HG03342 (cell line): ENCODE results near the gene RASSF1.
"Not testable (repeated sequence)": the region's sequence is repeated elsewhere in the genome, so short reads cannot be mapped to it uniquely, and the experiment has no call there.

ENCODE experiments used
- ATAC-seq: cut with Tn5 transposase; IDR thresholded peaks from one replicate; pipeline ENCODE4 v1.9.1; 2021; ENCODE audit warnings: mild to moderate bottlenecking, moderate library complexity; ENCODE audit not compliant: unreplicated experiment

The RASSF1 gene

DNA sequence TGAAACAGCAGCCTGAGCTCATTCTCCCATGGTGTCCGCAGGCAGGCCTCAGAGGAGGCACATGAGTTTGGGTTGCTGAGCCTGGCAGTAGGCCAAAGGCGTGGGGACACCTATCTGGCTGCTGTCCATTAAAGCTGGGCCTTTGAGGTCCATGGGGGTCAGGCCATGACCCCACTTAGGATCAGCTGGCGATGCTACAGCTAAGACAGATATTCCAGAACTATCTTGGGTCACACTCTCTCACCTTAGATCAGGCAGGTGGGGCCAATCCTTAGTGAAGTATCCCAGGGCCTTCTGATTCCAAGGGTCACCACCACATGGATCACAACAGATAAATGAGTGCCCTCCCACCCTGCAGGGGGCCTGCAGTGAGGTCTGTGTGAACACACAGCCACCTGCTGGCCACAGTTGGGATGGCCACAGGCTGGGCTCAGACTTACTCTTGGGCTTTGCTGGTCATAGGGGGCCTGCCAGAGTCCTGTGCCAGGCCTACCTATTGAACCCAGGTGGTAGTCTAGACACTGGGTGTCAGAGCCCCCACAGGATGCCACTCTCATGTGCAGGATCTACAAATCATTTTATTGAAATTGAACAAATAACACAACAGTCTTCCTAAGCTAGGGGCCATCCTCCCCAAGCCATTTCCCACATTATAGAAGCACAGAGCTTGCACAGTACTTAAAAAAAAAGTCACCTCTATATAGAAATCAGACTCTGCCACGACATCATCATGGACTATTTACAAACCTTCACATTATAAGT lies 16.1 kb downstream of the RASSF1 start:
- ATAC-seq, result no peak

GRCh38 chr3:50323614-50324199 lies 16.9 kb downstream of the RASSF1 start:
- no peak for ATAC-seq

DNA sequence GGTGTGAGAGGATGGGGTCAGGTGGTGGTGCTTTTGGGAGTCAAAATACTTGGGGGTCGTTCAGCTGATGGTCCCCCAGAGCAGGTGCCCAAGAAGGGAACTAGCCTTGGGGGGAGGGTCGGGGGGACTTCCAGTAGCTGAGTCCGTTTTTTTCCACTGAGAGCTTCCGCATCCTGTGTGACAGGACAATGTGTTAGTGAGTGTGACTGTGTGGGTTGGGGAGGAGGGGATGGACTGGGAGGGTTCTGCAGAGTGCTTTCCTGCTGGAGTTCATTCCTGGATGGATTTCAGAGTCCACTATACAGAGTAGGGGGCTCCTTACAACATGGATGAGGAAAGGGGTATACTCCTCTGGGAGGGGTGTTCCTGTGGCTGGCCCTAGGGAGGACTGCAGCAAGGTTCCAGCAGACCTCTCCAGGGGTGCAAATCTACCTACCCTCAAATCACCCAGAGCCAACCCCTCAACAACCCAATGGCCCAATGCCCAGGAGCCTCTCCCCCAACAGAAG lies 17.5 kb downstream of the RASSF1 start:
- ATAC-seq, result no peak

GRCh38 chr3:50322386-50323091 lies 18.1 kb downstream of the RASSF1 start, which contains the start of gene HYAL2:
HYAL2 (minus strand) TSS chr3:50322745; CDS start chr3:50320489, 2,256 bp downstream.
- ATAC-seq, result no peak

- no peak for ATAC-seq
Measured at GRCh38 chr3:50322115-50322385, 18.6 kb downstream of the RASSF1 start.

DNA sequence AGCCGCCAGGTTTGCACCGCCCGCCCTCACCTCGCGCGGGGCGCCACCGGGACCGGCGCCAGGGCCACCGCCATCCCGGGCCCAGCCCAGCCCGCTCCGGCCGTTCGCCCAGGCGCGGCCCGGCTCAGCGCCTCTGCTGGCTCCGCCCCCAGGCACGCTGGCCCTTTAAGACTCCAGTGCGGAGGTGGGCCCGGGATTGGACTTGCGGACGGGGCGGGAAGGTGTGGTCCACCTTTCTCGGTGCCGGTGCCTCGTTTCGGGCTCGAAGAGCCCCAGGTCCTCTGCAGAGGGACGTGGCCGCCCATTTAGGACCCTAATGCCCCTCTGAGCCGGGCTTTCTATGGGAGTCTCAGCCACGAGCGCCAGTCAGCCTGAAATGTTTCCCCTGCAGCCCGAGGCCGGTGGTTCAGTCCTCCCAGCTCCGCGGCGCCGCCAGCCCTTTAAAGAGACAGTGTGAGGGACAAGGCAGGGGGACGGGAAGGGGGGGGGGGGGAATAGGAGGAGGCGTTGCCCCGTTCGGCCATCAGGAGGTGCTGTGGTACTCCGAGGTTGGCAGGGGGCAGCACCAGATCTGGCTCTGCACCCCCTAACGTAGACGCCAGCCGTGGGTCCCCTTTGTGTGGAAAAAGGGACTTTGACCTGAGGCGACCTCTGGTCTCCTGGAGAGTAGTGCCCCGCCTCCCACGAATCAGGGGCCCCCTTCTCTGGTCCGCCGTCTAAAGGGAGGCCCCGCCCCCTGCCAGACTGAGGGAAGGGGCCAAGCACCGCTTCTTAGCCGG lies 19.1 kb downstream of the RASSF1 start:
- ATAC-seq, result peak; percentile 64

DNA sequence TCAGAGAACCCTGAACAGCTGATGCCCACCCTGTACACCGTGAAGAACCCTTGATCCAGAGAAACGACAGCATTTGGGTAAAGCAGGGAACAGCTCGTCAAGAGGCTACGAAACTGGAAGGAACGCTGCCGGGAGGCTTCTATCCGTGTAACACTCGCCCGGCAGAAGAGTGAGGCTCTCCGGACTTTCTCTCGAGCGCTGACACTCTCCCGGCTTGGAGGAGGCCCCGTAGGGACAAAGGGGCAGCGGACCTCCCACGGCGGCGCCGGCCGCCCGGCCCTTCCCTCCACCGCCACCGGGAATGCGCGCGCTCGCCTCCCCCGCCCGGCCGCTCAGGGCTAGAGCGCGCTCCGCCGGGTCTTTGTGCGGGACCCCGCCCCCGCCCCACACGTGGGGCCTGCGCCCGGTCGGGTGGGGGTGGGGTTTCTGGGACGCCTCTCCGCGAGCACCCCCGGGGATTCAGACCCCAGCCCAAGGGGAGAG lies 19.7 kb downstream of the RASSF1 start:
- peak; percentile 36 for ATAC-seq

GRCh38 chr3:50319894-50320625 lies 20.6 kb downstream of the RASSF1 start:
- no peak for ATAC-seq

DNA sequence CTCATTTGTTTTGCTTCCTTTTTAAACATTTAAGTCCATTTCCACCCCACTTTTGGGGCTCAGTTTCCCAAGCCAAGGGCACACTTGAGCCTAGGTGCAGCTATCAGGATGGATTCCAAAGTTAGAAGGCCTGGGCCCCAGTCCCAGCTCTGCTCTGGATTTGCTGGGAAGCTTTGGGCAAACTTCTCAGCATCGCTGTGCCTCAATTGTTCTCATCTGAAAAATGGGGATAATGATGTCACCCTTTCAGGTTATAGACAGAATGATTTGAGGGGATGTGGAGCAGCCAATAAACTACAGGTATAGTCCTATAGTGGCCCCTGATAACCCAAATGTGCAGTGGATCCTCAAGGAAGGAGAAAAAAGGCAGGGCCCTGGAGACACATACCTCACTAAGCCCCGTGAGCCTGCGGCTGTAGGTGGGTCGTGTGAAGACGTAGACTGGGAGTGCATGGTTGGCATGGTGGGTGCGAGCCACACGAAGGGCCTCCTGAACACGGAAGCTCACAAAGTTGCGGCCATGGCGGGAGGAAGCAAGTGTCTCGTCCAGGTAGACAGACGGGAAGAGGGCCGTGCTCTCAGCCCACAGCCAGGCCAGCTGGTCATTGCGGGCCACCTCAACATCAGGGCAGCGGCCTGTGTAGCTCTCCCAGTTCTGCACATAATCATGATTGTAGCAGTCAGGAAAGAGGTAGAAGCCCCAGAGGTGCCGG lies 21.3 kb downstream of the RASSF1 start:
- ATAC-seq, result no peak

DNA sequence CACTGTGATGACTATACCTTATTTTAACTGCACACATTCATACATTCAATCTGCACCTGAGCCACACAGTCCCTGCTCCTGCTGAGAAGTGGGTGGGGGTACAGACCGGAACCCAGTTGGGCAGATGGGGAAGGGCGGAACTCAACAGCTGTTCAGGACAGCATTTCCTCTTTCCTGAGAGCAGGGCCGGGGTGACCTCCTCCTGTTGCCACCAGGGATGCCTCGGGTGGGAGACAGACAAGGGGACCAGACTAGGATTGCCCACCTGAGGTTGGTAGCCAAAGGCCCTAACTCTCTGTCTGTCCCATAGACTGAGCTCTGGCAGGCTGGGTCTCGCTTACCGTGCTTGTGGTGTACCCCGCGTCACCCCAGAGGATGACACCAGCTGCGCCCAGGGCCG lies 22.0 kb downstream of the RASSF1 start:
- no peak for ATAC-seq

- no peak for ATAC-seq
Measured at GRCh38 chr3:50318163-50318562, 22.5 kb downstream of the RASSF1 start.

DNA sequence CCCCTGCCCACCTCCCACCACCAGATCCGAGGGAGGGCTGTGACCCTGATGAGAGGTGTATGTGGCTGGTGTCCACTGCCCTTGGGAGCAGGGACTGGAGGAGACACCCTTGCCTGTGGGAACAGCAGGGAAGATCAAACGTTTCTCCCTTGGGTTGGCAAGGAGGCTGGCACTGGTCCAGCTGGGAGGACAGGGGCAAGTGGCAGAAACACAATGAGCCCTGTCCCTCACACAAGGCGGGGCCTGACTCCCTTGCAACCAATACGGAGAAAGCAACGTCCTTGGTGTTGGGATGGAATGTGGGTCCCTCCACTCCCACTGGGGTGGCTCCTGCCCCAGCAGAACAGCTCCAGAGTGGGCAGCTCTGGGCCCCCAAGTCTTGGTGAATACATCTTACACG lies 23.3 kb downstream of the RASSF1 start:
- no peak for ATAC-seq

- no peak for ATAC-seq
Measured at GRCh38 chr3:50316657-50317242, 23.9 kb downstream of the RASSF1 start.

DNA sequence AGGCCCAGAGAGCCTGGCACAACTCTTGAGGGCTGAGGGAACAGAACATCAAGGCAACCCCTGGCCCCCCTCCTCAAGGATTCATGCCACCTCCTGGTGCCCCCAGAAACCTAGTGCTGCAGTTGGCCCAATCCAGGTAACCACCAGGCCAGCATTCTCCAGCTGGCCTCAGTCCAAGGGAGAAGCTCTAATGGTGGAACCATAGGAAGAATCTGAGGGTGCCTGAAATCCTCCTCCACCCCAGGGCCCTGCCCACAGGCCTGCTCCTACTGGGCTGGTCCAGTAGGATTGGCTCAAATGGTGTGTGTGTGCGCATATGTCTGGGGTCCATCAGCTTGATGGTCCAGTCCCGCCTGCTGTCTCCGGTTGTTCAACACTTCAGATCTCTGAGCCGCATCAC lies 25.8 kb downstream of the RASSF1 start:
- no peak for ATAC-seq

GRCh38 chr3:50314342-50314741 lies 26.3 kb downstream of the RASSF1 start:
- no peak for ATAC-seq

DNA sequence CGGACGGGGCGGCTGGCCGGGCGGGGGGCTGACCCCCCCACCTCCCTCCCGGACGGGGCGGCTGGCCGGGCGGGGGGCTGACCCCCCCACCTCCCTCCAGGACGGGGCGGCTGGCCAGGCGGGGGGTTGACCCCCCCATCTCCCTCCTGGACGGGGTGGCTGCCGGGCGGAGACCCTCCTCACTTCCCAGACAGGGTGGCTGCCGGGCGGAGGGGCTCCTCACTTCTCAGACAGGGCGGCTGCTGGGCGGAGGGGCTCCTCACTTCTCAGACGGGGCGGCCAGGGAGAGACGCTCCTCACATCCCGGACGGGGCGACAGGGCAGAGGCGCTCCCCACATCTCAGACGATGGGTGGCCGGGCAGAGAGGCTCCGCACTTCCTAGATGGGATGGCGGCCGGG lies 28.6 kb downstream of the RASSF1 start:
- not testable (repeated sequence) for ATAC-seq

DNA sequence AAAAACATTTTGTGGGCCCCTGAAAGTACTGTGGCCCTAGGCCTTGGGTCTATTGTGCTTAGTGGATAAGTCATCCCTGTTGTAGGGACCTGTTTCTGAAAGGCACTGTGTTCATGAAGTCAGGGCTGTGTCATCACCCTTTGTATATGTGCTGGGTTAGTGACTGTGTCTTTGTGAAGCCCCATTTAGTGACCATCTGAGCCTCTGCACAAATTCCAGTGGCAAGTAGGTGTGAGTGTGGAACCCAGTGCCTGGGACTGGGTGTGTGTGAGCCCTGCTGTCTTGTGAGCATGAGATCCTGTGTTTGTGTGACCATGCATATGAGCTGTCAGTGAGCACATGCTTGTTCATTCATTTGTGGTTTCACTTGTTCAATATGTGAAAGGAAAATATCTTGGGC lies 36.0 kb downstream of the RASSF1 start:
- ATAC-seq, result no peak

DNA sequence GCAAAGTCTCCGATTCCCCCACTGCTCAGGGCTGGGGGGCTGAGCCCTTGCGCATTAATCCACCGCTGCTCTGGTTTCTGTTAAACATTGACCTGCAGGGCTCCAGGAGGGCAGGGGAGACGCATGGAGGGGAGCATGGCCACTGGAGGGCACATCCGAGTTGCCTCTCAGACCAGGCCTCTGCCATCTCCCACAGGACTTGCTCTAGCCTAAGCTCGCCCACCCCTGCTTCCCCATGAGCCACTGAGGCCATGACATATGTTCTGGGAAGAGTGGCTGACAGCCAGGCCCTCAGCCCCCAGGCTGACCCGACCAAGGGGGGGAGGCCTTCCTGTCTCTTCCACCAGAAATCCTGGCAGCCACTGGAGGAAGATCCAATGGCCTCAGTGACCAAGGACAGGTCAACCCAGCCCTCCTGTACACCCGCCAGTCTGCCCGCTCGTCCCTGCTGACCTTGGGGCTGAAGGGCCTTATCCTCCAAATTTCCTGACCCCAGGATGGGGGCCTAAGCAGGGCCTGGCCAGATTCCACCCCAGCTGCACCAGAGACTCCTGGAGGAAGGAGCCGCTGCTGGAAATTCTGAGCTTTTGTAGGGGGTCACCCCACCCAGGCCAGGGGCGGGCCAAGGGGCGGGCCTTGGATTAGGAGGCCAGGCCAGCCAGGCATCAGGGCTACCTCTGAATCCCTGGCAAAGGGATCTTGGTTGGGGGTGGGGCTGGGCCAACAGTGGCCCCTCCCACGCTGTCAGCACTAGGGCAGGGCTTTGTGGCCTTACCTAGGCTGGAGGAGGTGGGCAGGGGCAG lies 37.4 kb downstream of the RASSF1 start, which contains the start of gene HYAL1:
Gene HYAL1, minus strand, starts transcription at position 562 of the 803 bp plus-strand sequence. CDS start 618 bp downstream, outside the sequence.
- no peak for ATAC-seq
